A549 (cell line): Measurements from ENCODE around the gene C1QTNF12. TPM values are rescaled to one million over a fixed set of nuclear protein-coding genes. Genes with fewer than 3 reads are reported as not detected.

Experiments
- ATAC-seq, 2 experiments: fragments of 200-7000 bp in 1 of 2; fragments of >200 bp in 1 of 2; cut with Nextera tagmentation in 1 of 2; cut with Tn5 transposase in 1 of 2; 3 replicates each; pipeline versions ENCODE4 v1.8.0 to v1.9.1; 2018 to 2020; ENCODE audit warnings: mild to moderate bottlenecking in 1 of 2, moderate library complexity in 1 of 2
- CTCF ChIA-PET: fragments of 300-600 bp; sonication (Branson Sonifier 250); formaldehyde crosslinking; extraction: SDS; loops from one replicate; lab custom pipeline; 2021; ENCODE audit warnings: antibody characterized with exemption, inconsistent platforms; lab: Yijun Ruan, JAX
- POLR2A ChIA-PET: fragments of 350-600 bp; formaldehyde crosslinking; extraction: SDS; loops from one replicate; lab custom pipeline; 2021; ENCODE audit warnings: antibody characterized with exemption, inconsistent platforms; lab: Yijun Ruan, JAX
- DNase-seq, 2 experiments: peaks; one replicate each; pipeline versions ENCODE4 v3.0.0 to v3.0.0-alpha.2; 2011 to 2016; ENCODE audit warnings: low read depth in 1 of 2, low spot score in 1 of 2
- FAIRE-seq: peaks from 2 replicates; lab custom pipeline; 2011; peaks lifted over from hg19 to GRCh38; lab: Jason Lieb, UNC
- H3K27ac ChIP-seq, 2 experiments: fragments of >200 bp; sonication (Bioruptor Twin); formaldehyde crosslinking; 3 replicates each; pipeline ENCODE4 v1.5.1; 2016 to 2017
- H3K4me1 ChIP-seq: fragments of >200 bp; sonication (Bioruptor Twin); formaldehyde crosslinking; 3 replicates; pipeline ENCODE4 v1.6.1; 2016
- H3K4me2 ChIP-seq: fragments of >200 bp; sonication (Bioruptor Twin); formaldehyde crosslinking; 3 replicates; pipeline ENCODE4 v1.6.1; 2016
- H3K4me3 ChIP-seq: fragments of >200 bp; sonication (Bioruptor Twin); formaldehyde crosslinking; 3 replicates; pipeline ENCODE4 v1.5.1; 2016
- H3K9me3 ChIP-seq: fragments of >200 bp; sonication (Bioruptor Twin); formaldehyde crosslinking; 3 replicates; pipeline ENCODE4 v1.6.1; 2016
- EHF ChIP-seq: fragments of 250-450 bp; sonication (Bioruptor Pico); IDR thresholded peaks from 2 replicates; pipeline ENCODE4 v1.5.0; 2020; ENCODE audit warnings: mild to moderate bottlenecking
- EP300 ChIP-seq, 2 experiments: fragments of >200 bp; sonication (Bioruptor Twin); formaldehyde crosslinking; IDR thresholded peaks; 2 replicates in 1 of 2; 3 replicates in 1 of 2; pipeline ENCODE4 v1.6.1; 2016 to 2017
- FOXS1 ChIP-seq: fragments of 250-450 bp; sonication (Bioruptor Pico); IDR thresholded peaks from 2 replicates; pipeline ENCODE4 v1.5.0; 2020; ENCODE audit warnings: mild to moderate bottlenecking, moderate library complexity
- GATA3 ChIP-seq: IDR thresholded peaks from 2 replicates; pipeline ENCODE4 v1.6.1; 2012; ENCODE audit warnings: borderline replicate concordance
- HOXB5 ChIP-seq: fragments of 250-450 bp; sonication (Bioruptor Pico); IDR thresholded peaks from 2 replicates; pipeline ENCODE4 v1.5.0; 2020; ENCODE audit warnings: mild to moderate bottlenecking, moderate library complexity
- MYC ChIP-seq: IDR thresholded peaks from 2 replicates; pipeline ENCODE4 v1.6.1; 2012; ENCODE audit warnings: mild to moderate bottlenecking, inconsistent platforms, low read length, improper control_type of control experiment, borderline replicate concordance
- POLR2A ChIP-seq: IDR thresholded peaks from 2 replicates; pipeline ENCODE4 v1.6.1; 2012; ENCODE audit warnings: mild to moderate bottlenecking, low read length
- POLR2AphosphoS2 ChIP-seq: conservative IDR thresholded peaks from 2 replicates; pipeline ENCODE4 v1.6.1; 2012; ENCODE audit warnings: low read length, improper control_type of control experiment, inconsistent platforms
- RARB ChIP-seq: fragments of 250-450 bp; sonication (Bioruptor Pico); IDR thresholded peaks from 2 replicates; pipeline ENCODE4 v1.8.0; 2021; ENCODE audit warnings: mild to moderate bottlenecking, moderate library complexity
- RCOR1 ChIP-seq: fragments of 150-350 bp; IDR thresholded peaks from 2 replicates; pipeline ENCODE4 v1.6.1; 2014; ENCODE audit warnings: antibody characterized with exemption, low read length, low read depth
- RNF2 ChIP-seq: fragments of 200-600 bp; sonication (generic); IDR thresholded peaks from 2 replicates; pipeline ENCODE4 v1.6.1; 2016; ENCODE audit warnings: low read depth, mild to moderate bottlenecking, antibody characterized with exemption, moderate library complexity, borderline replicate concordance
- SMC3 ChIP-seq: fragments of >200 bp; sonication (Bioruptor Twin); formaldehyde crosslinking; IDR thresholded peaks from 3 replicates; pipeline ENCODE4 v1.6.1; 2018; ENCODE audit warnings: inconsistent platforms
- TFCP2L1 ChIP-seq: fragments of 250-450 bp; sonication (Bioruptor Pico); IDR thresholded peaks from 2 replicates; pipeline ENCODE4 v1.5.0; 2021; ENCODE audit warnings: mild to moderate bottlenecking
- ZNF302 ChIP-seq: fragments of 250-450 bp; sonication (Bioruptor Pico); IDR thresholded peaks from 2 replicates; pipeline ENCODE4 v1.9.0; 2021; ENCODE audit warnings: inconsistent platforms, mild to moderate bottlenecking, moderate library complexity
- WGBS: methylation state at CpG from one replicate; pipeline ENCODE4 v1.1.6; 2017; ENCODE audit errors: missing lambda C conversion rate; 5-methylcytosine and 5-hydroxymethylcytosine counted together
- polyA plus RNA-seq, 4 experiments: library from polyadenylated mRNA; depleted of rRNA in 3 of 4; stranded (reverse); fragments of >200 nt; fragmentation: RNase III in 1 of 4; extraction: RNeasy Plus Mini Kit Qiagen cat#74134 plus additional on column Dnase treatment in 1 of 4; gene quantifications; 2 replicates in 3 of 4; 3 replicates in 1 of 4; pipeline ENCODE4 v1.2.3, GENCODE V29; 2011 to 2017
- TF ChIP-seq, protein P1 (sequence below): IDR thresholded peaks from 2 replicates; pipeline ENCODE4 v1.6.1; 2012
- TF ChIP-seq, protein P2 (sequence below): fragments of 450-650 bp; IDR thresholded peaks from 2 replicates; pipeline ENCODE4 v1.6.1; 2014; ENCODE audit warnings: antibody characterized with exemption
- TF ChIP-seq, protein P3 (sequence below): IDR thresholded peaks from 2 replicates; pipeline ENCODE4 v1.6.1; 2012; ENCODE audit warnings: low read depth, borderline replicate concordance
- TF ChIP-seq, protein P4 (sequence below): fragments of 150-350 bp; IDR thresholded peaks from 2 replicates; pipeline ENCODE4 v1.6.1; 2014; ENCODE audit warnings: low read depth, mild to moderate bottlenecking, low read length
- TF ChIP-seq, protein P5 (sequence below): fragments of 250-450 bp; sonication (Bioruptor Pico); IDR thresholded peaks from 2 replicates; pipeline ENCODE4 v1.5.0; 2020; ENCODE audit warnings: low read depth, mild to moderate bottlenecking, moderate library complexity

The C1QTNF12 gene
- polyA plus RNA-seq, 2 of the 4 experiments (the other 2 are of a cell fraction) = 0.47 to 0.83 TPM

DNA sequence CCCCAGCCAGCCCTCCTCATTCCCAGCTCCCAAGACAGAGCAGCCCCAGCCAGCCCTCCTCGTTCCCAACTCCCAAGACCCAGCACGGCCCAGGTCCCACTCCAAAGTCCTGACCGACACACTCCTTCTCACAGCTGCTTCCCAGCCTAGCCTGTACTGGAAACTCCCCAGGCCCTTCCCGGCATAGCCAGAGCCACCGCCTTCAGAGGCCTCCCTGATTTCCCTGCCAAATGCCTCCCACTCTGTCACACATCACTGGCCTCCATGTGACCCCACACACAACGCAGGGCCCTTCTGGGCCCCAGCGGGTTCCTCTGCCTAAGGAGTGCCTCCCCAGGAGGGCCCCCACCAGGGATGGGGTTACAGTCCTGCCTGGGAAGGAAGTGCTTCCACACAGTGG lies 24.3 kb upstream of the C1QTNF12 start:
- no peak for DNase-seq
- no peak for FAIRE-seq
- POLR2A ChIA-PET = interaction anchor here (0.7 to 1.1 kb wide), 2 partner anchors 11 to 154 kb away, joined by 3 to 5 read pairs; no protein-coding TSS in a partner anchor
- CTCF ChIA-PET = interaction anchor here (1.3 to 1.4 kb wide), 2 partner anchors 21 to 149 kb away, joined by 3 to 7 read pairs; no protein-coding TSS in a partner anchor
- ATAC-seq = no peak
- 96% methylated on average over 6 of the region's 7 CpGs for WGBS
- Histone ChIP-seq H3K9me3 (no peaks in the 10 kb centered on the region), H3K4me3 (no peak overlapping the region), H3K4me2 (peak overlapping the region; percentile 93; the same call in 2 of the 3 replicates), H3K4me1 (peaks cover 17% of the 10 kb centered on the region), H3K27ac (no peak overlapping the region)
- TF ChIP-seq, protein P1, sequence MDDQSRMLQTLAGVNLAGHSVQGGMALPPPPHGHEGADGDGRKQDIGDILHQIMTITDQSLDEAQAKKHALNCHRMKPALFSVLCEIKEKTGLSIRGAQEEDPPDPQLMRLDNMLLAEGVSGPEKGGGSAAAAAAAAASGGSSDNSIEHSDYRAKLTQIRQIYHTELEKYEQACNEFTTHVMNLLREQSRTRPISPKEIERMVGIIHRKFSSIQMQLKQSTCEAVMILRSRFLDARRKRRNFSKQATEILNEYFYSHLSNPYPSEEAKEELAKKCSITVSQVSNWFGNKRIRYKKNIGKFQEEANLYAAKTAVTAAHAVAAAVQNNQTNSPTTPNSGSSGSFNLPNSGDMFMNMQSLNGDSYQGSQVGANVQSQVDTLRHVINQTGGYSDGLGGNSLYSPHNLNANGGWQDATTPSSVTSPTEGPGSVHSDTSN = no peak
- no peak for TF ChIP-seq GATA3
- TF ChIP-seq RCOR1 = no peak
- no peak for TF ChIP-seq RNF2

DNA sequence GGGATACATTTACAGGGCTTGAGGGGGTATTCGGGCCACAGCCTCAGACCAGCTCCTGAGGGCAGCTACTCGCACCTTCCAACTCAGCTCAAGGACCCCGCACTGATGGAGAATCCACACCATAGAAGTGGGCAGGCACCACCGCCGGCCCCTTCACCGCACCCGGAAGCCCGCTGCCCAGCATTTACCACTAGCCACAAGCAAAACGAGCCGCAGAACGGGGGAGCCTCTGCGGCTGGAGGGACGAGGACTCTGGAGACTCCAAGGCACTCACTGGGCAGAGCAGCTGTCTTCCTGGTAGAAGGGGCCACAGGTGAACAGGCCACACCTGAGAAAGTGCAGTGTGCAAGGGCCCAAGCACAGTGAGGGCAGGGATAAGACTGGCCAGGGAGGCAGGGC lies 21.8 kb upstream of the C1QTNF12 start:
- no peak for DNase-seq
- CTCF ChIA-PET = interaction anchor here (0.7 to 1.2 kb wide), 2 partner anchors 18 to 284 kb away, joined by 4 read pairs; no protein-coding TSS in a partner anchor
- WGBS = 87% methylated on average over 9 of the region's 13 CpGs
- Histone ChIP-seq H3K4me1 (peaks cover 17% of the 10 kb centered on the region), H3K9me3 (no peaks in the 10 kb centered on the region), H3K4me2 (no peak overlapping the region), H3K27ac (no peak overlapping the region), H3K4me3 (no peak overlapping the region)
- ATAC-seq = no peak
- TF ChIP-seq POLR2AphosphoS2 (no peak), FOXS1 (CRISPR knock-in tag) (no peak), HOXB5 (CRISPR knock-in tag) (no peak), TFCP2L1 (no peak), MYC (no peak), RARB (CRISPR knock-in tag) (no peak), ZNF302 (no peak), SMC3 (no peak), EP300 (IDR thresholded peaks at IDR 0.05) (no peak), EHF (no peak), POLR2A (no peak)
- TF ChIP-seq, protein P2, sequence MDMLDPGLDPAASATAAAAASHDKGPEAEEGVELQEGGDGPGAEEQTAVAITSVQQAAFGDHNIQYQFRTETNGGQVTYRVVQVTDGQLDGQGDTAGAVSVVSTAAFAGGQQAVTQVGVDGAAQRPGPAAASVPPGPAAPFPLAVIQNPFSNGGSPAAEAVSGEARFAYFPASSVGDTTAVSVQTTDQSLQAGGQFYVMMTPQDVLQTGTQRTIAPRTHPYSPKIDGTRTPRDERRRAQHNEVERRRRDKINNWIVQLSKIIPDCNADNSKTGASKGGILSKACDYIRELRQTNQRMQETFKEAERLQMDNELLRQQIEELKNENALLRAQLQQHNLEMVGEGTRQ = no peak
- TF ChIP-seq, protein P3, sequence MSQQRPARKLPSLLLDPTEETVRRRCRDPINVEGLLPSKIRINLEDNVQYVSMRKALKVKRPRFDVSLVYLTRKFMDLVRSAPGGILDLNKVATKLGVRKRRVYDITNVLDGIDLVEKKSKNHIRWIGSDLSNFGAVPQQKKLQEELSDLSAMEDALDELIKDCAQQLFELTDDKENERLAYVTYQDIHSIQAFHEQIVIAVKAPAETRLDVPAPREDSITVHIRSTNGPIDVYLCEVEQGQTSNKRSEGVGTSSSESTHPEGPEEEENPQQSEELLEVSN = no peak
- TF ChIP-seq, protein P4, sequence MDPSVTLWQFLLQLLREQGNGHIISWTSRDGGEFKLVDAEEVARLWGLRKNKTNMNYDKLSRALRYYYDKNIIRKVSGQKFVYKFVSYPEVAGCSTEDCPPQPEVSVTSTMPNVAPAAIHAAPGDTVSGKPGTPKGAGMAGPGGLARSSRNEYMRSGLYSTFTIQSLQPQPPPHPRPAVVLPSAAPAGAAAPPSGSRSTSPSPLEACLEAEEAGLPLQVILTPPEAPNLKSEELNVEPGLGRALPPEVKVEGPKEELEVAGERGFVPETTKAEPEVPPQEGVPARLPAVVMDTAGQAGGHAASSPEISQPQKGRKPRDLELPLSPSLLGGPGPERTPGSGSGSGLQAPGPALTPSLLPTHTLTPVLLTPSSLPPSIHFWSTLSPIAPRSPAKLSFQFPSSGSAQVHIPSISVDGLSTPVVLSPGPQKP = no peak
- TF ChIP-seq, protein P5, sequence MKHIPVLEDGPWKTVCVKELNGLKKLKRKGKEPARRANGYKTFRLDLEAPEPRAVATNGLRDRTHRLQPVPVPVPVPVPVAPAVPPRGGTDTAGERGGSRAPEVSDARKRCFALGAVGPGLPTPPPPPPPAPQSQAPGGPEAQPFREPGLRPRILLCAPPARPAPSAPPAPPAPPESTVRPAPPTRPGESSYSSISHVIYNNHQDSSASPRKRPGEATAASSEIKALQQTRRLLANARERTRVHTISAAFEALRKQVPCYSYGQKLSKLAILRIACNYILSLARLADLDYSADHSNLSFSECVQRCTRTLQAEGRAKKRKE (CRISPR knock-in tag) = no peak
- POLR2A ChIA-PET = no interaction called here
- no peak for FAIRE-seq
